H9 (cell line): ENCODE results near the gene TSKU. TPM values are rescaled to one million over a fixed set of nuclear protein-coding genes. Genes with fewer than 3 reads are reported as not detected.

Source experiments
- DNase-seq: peaks from one replicate; pipeline ENCODE4 v3.0.0-alpha.2; 2017
- H2AFZ ChIP-seq: one replicate; pipeline ENCODE4 v1.6.1; 2013; ENCODE audit warnings: mild to moderate bottlenecking, low read length, control low read depth, moderate library complexity
- H2AK5ac ChIP-seq: 2 replicates; pipeline ENCODE4 v1.6.1; 2013; ENCODE audit warnings: low read length, control low read depth, mixed read lengths; ENCODE audit not compliant: insufficient read length
- H2BK120ac ChIP-seq: one replicate; pipeline ENCODE4 v1.6.1; 2013; ENCODE audit warnings: low read depth, mild to moderate bottlenecking, low read length, control low read depth, inconsistent platforms; ENCODE audit not compliant: poor library complexity, severe bottlenecking
- H2BK12ac ChIP-seq: 2 replicates; pipeline ENCODE4 v1.6.1; 2013; ENCODE audit warnings: low read length, control low read depth, mixed read lengths, low read depth; ENCODE audit not compliant: insufficient read length
- H2BK15ac ChIP-seq: 2 replicates; pipeline ENCODE4 v1.6.1; 2013; ENCODE audit warnings: low read depth, low read length, control low read depth
- H2BK20ac ChIP-seq: one replicate; pipeline ENCODE4 v1.6.1; 2013; ENCODE audit warnings: low read depth, mild to moderate bottlenecking, low read length, control low read depth, inconsistent platforms; ENCODE audit not compliant: poor library complexity, severe bottlenecking
- H2BK5ac ChIP-seq: 2 replicates; pipeline ENCODE4 v1.6.1; 2013; ENCODE audit warnings: low read length, control low read depth, mixed read lengths; ENCODE audit not compliant: insufficient read length
- H3K14ac ChIP-seq: 2 replicates; pipeline ENCODE4 v1.6.1; 2013; ENCODE audit warnings: low read length, control low read depth; ENCODE audit not compliant: insufficient read depth
- H3K18ac ChIP-seq: 2 replicates; pipeline ENCODE4 v1.6.1; 2013; ENCODE audit warnings: low read depth, mild to moderate bottlenecking, mixed read lengths, low read length, control low read depth; ENCODE audit not compliant: insufficient read length
- H3K23ac ChIP-seq: 2 replicates; pipeline ENCODE4 v1.6.1; 2013; ENCODE audit warnings: low read length, control low read depth, mixed read lengths, low read depth; ENCODE audit not compliant: insufficient read length
- H3K23me2 ChIP-seq: 2 replicates; pipeline ENCODE4 v1.6.1; 2013; ENCODE audit warnings: low read depth, mild to moderate bottlenecking, mixed read lengths, low read length, control low read depth; ENCODE audit not compliant: insufficient read length, poor library complexity, severe bottlenecking
- H3K27ac ChIP-seq: 2 replicates; pipeline ENCODE4 v1.5.1; 2013; ENCODE audit warnings: low read length, control low read depth, mixed read lengths, low read depth; ENCODE audit not compliant: insufficient read length
- H3K27me3 ChIP-seq: 2 replicates; pipeline ENCODE4 v1.6.1; 2013; ENCODE audit warnings: low read length, control low read depth, inconsistent platforms; ENCODE audit not compliant: insufficient read depth
- H3K4ac ChIP-seq: 2 replicates; pipeline ENCODE4 v1.6.1; 2013; ENCODE audit warnings: low read depth, mild to moderate bottlenecking, control low read depth, inconsistent platforms, low read length, moderate library complexity
- H3K4me1 ChIP-seq: 2 replicates; pipeline ENCODE4 v1.6.1; 2013; ENCODE audit warnings: low read length, control low read depth, inconsistent platforms; ENCODE audit not compliant: insufficient read depth
- H3K4me2 ChIP-seq: 2 replicates; pipeline ENCODE4 v1.6.1; 2013; ENCODE audit warnings: low read length, control low read depth, mixed read lengths; ENCODE audit not compliant: insufficient read length, insufficient read depth
- H3K56ac ChIP-seq: 2 replicates; pipeline ENCODE4 v1.6.1; 2013; ENCODE audit warnings: low read depth, mild to moderate bottlenecking, mixed read lengths, low read length, control low read depth; ENCODE audit not compliant: insufficient read length
- H3K79me1 ChIP-seq: 2 replicates; pipeline ENCODE4 v1.6.1; 2013; ENCODE audit warnings: low read depth, mild to moderate bottlenecking, moderate library complexity, low read length, control low read depth, inconsistent platforms; ENCODE audit not compliant: insufficient read depth, poor library complexity, severe bottlenecking
- H3K79me2 ChIP-seq: 2 replicates; pipeline ENCODE4 v1.6.1; 2013; ENCODE audit warnings: low read length, control low read depth, inconsistent platforms; ENCODE audit not compliant: insufficient read depth
- H3K9ac ChIP-seq: 2 replicates; pipeline ENCODE4 v1.6.1; 2013; ENCODE audit warnings: low read length, control low read depth, mixed read lengths; ENCODE audit not compliant: insufficient read length; ENCODE audit errors: extremely low read depth
- H3K9me3 ChIP-seq: one replicate; pipeline ENCODE4 v1.6.1; 2013; ENCODE audit warnings: low read depth, low read length, inconsistent platforms; ENCODE audit not compliant: control insufficient read depth
- H3T11ph ChIP-seq: one replicate; pipeline ENCODE4 v1.6.1; 2013; ENCODE audit warnings: mild to moderate bottlenecking, low read length, control low read depth, inconsistent platforms
- H4K20me1 ChIP-seq: one replicate; pipeline ENCODE4 v1.6.1; 2013; ENCODE audit not compliant: control insufficient read depth, insufficient read length, insufficient read depth
- H4K5ac ChIP-seq: 2 replicates; pipeline ENCODE4 v1.6.1; 2013; ENCODE audit warnings: low read depth, mild to moderate bottlenecking, mixed read lengths, low read length, control low read depth; ENCODE audit not compliant: insufficient read length
- H4K8ac ChIP-seq: replicated peaks from 2 replicates; pipeline ENCODE4 v1.6.1; 2013; ENCODE audit warnings: low read length, control low read depth, mixed read lengths, low read depth; ENCODE audit not compliant: insufficient read length
- H4K91ac ChIP-seq: 2 replicates; pipeline ENCODE4 v1.6.1; 2013; ENCODE audit warnings: low read depth, mild to moderate bottlenecking, moderate library complexity, mixed read lengths, low read length, control low read depth; ENCODE audit not compliant: insufficient read length
- H3K27ac Mint-ChIP-seq, 3 experiments: 2 replicates in 2 of 3; 3 replicates in 1 of 3; pipeline ENCODE4 v1.8.0; 2020 to 2021; ENCODE audit warnings: mixed read lengths in 3 of 3, mild to moderate bottlenecking in 1 of 3, moderate library complexity in 1 of 3
- H3K27me3 Mint-ChIP-seq: 2 replicates; pipeline ENCODE4 v1.8.0; 2021; ENCODE audit warnings: low read depth, mild to moderate bottlenecking, moderate library complexity, mixed read lengths
- H3K36me3 Mint-ChIP-seq, 3 experiments: 2 replicates in 2 of 3; 3 replicates in 1 of 3; pipeline ENCODE4 v1.8.0; 2020 to 2021; ENCODE audit warnings: low read depth in 3 of 3, mixed read lengths in 3 of 3; ENCODE audit not compliant: insufficient read depth in 1 of 3
- H3K4me1 Mint-ChIP-seq, 2 experiments: 2 replicates each; pipeline ENCODE4 v1.8.0; 2020; ENCODE audit warnings: mixed read lengths in 2 of 2
- H3K4me3 Mint-ChIP-seq, 2 experiments: 2 replicates in 1 of 2; 3 replicates in 1 of 2; pipeline ENCODE4 v1.8.0; 2020 to 2021; ENCODE audit warnings: mild to moderate bottlenecking in 2 of 2, mixed read lengths in 2 of 2, moderate library complexity in 1 of 2
- H3K9me3 Mint-ChIP-seq, 2 experiments: 2 replicates in 1 of 2; 3 replicates in 1 of 2; pipeline ENCODE4 v1.8.0; 2020; ENCODE audit warnings: mild to moderate bottlenecking in 2 of 2, mixed read lengths in 2 of 2, moderate library complexity in 1 of 2
- WGBS: extraction: QIAGEN DNeasy Blood & Tissue Kit; methylation state at CpG from one replicate; pipeline ENCODE4 v1.1.7; 2013; ENCODE audit warnings: missing lambda C conversion rate, low lambda C conversion rate, mixed read lengths; ENCODE audit not compliant: insufficient read length; ENCODE audit errors: extremely low coverage; 5-methylcytosine and 5-hydroxymethylcytosine counted together
- total RNA-seq: library from RNA; stranded (reverse); gene quantifications from 2 replicates; pipeline ENCODE4 v1.2.1, GENCODE V29; 2021
- TF ChIP-seq, protein P1 (sequence below): fragments of 200-600 bp; sonication (generic); conservative IDR thresholded peaks from 3 replicates; pipeline ENCODE4 v1.8.0; 2021; ENCODE audit warnings: antibody characterized with exemption, mild to moderate bottlenecking

TSKU gene
- total RNA-seq, 1 experiment from 2014 or later: 25.4 TPM

DNA sequence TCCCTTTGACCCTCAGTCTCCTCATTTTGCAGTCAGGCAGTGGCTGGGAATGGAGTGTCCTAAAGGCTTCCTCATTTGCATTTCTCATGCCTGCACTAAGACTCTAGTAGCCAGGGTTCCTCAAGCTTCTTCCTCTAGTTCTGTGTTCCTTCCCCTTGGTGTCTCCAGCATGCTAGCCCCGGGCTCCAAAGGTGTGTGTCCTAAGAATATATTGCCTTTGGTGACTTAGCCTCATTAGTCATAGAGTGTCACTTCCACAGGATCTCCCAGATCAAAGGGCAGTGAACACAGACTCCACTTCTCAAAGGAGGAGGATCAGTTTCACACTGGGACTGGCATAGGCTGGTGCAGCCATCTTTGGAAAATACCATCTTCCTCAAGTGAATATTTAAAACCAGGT lies 56.2 kb downstream of the TSKU start:
- H3K79me2 ChIP-seq: no peaks in the 10 kb centered on the region
- H3K23me2 ChIP-seq: no peaks in the 10 kb centered on the region
- H2BK12ac ChIP-seq: no peak overlapping the region
- H3K14ac ChIP-seq: no peak overlapping the region
- no peak overlapping the region for H2BK15ac ChIP-seq
- no peak overlapping the region for H3K27ac Mint-ChIP-seq
- no peak overlapping the region for H3T11ph ChIP-seq
- no peaks in the 10 kb centered on the region for H3K9me3 ChIP-seq
- H3K27me3 Mint-ChIP-seq: peaks cover 6% of the 10 kb centered on the region
- no peaks in the 10 kb centered on the region for H3K4me1 ChIP-seq
- H3K27ac ChIP-seq: no peak overlapping the region
- no peak overlapping the region for H4K5ac ChIP-seq
- H3K9me3 Mint-ChIP-seq: peaks cover 0 to 3% of the 10 kb centered on the region in 2 experiments; a peak in 2 of 5 replicates
- no peak overlapping the region for H4K8ac ChIP-seq
- TF ChIP-seq, protein P1, sequence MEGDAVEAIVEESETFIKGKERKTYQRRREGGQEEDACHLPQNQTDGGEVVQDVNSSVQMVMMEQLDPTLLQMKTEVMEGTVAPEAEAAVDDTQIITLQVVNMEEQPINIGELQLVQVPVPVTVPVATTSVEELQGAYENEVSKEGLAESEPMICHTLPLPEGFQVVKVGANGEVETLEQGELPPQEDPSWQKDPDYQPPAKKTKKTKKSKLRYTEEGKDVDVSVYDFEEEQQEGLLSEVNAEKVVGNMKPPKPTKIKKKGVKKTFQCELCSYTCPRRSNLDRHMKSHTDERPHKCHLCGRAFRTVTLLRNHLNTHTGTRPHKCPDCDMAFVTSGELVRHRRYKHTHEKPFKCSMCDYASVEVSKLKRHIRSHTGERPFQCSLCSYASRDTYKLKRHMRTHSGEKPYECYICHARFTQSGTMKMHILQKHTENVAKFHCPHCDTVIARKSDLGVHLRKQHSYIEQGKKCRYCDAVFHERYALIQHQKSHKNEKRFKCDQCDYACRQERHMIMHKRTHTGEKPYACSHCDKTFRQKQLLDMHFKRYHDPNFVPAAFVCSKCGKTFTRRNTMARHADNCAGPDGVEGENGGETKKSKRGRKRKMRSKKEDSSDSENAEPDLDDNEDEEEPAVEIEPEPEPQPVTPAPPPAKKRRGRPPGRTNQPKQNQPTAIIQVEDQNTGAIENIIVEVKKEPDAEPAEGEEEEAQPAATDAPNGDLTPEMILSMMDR: no peak
- no peak overlapping the region for H3K9ac ChIP-seq
- peaks cover 0 to 4% (median 0%) of the 10 kb centered on the region in 3 experiments; a peak in 2 of 7 replicates for H3K36me3 Mint-ChIP-seq
- H4K20me1 ChIP-seq: no peaks in the 10 kb centered on the region
- H2BK120ac ChIP-seq: no peak overlapping the region
- no peak for DNase-seq
- no peak overlapping the region for H2AFZ ChIP-seq
- no CpG with 5 or more reads among the region's 1 CpG for WGBS
- H4K91ac ChIP-seq: no peak overlapping the region
- no peak overlapping the region for H3K23ac ChIP-seq
- H3K4me3 Mint-ChIP-seq: no peak overlapping the region
- no peak overlapping the region for H3K56ac ChIP-seq
- no peak overlapping the region for H3K4ac ChIP-seq
- no peaks in the 10 kb centered on the region for H3K27me3 ChIP-seq
- H2BK5ac ChIP-seq: no peak overlapping the region
- H2AK5ac ChIP-seq: no peak overlapping the region
- H3K79me1 ChIP-seq: no peaks in the 10 kb centered on the region
- H3K18ac ChIP-seq: no peak overlapping the region
- H2BK20ac ChIP-seq: no peak overlapping the region
- H3K4me1 Mint-ChIP-seq: peaks cover 18 to 24% of the 10 kb centered on the region in 2 experiments
- H3K4me2 ChIP-seq: no peak overlapping the region
